NCI-H1105 treated with DMSO at 0.1 percent for 48 hours (cell line): ENCODE measurements around the gene CCDC138.

Experiments
- DNase-seq: peaks from one replicate; lab custom pipeline; 2025; lab: John Stamatoyannopoulos, UW

CCDC138 gene

GRCh38 chr2:108895188-108895587 lies 108.6 kb downstream of the CCDC138 start:
- no peak for DNase-seq

- DNase-seq: no peak
These were observed 110.2 kb downstream of the CCDC138 start for GRCh38 chr2:108896741-108897140.

DNA sequence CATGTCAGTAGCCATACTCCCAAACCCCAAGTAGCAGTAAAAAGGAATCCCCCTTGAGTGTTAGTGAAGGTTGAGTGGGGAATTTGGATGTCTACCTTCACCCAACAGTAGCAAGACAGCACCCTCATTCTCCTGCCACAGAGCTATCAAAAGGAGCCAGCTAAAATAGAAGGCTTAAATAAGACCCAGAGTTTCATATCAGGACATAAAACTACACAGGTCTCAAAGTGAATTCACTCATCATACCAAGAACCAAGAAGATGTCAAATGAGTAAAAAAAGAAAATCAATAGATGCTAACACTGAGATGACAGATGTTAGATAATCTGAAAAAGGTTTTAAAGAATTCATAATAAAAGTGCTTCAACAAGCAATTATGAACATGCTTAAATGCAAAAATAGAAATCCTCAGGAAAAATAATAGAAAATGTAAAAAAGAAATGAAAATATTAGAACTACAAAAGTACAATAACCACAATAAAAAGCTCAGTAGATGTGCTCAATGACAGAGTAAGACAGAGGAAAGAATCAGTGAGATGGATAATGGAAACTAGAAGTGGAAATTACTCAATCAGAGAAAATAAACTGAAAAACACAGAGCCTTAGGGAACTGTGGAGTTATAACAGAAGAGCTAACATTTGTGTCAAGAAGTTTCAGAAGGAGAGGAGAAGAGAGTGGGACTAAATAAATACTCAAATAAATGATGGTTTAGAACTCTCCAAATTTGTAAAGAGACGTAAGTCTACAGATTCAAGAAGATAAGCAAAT lies 111.9 kb downstream of the CCDC138 start:
- no peak for DNase-seq

DNA sequence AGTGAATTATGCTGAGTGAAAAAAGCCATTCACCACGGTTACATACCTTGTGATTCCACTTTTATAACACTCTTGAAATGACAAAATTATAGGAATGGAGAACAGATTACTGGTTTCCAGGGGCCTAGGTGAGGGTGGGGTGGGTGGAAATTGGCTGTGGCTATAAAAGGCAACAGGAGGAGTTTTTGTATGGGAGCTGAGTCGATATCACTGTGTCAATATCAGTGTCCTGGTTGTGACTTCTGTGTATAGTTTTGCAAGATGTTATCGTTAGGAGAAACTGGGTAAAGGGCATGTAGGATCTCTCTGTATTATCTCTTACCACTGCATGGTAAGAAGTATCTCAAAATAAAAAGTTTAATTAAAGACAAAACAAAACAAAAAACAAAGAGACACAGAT lies 118.1 kb downstream of the CCDC138 start:
- DNase-seq: no peak

- no peak for DNase-seq
These were observed 118.6 kb downstream of the CCDC138 start for GRCh38 chr2:108905176-108905575.

GRCh38 chr2:108905906-108906305 lies 119.3 kb downstream of the CCDC138 start:
- DNase-seq: no peak

DNA sequence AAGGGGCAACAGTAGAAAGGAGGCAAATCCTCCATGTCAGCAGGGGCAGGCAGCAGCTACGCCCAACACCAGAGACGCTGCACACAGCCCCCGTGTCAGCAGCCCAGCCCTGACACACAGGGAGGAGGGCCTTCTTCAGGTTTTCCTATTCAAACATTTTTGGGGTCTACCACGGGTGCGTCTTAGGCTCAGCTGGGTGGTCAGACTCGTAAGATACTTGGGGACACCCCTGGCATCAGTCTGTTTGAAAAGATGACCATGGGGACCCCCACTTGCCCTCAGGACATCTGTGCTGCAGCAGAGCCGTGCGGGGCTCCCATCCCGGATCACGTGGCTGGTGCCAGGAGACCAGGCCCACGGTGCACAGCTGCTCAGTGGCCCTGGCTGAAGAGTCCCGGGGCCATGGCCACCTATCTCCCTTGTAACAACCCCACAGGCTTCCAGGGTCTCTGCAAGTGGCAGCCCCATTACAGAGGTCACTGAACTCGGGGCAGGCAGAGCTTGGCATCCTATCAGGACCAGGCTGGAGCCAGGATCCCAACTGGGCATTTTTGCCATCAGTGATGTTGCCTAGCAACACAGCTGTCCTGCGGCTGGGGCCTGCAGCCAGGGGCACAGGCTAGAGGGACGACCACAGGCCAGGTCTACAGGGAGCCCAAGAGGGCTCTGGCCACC lies 120.0 kb downstream of the CCDC138 start:
- DNase-seq: no peak

- DNase-seq: no peak
These were observed 121.5 kb downstream of the CCDC138 start for GRCh38 chr2:108907822-108908712.

DNA sequence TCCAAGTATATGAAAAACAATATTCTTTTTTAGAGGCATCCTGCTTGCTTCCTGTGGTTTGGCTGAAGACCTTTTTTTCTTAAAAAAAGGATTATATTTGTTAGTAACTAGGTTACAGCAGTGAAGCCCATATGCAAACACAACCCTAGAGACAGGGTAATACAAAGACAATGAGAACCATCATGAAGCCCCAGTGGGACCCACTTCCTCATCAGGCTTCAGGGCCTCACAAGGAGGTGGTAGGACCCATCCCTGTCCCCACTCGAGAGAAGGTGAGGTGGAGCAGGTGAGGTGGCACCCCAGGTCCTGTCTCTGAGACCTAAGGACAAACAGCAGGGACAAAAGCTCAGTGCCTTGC lies 122.1 kb downstream of the CCDC138 start:
- no peak for DNase-seq

DNA sequence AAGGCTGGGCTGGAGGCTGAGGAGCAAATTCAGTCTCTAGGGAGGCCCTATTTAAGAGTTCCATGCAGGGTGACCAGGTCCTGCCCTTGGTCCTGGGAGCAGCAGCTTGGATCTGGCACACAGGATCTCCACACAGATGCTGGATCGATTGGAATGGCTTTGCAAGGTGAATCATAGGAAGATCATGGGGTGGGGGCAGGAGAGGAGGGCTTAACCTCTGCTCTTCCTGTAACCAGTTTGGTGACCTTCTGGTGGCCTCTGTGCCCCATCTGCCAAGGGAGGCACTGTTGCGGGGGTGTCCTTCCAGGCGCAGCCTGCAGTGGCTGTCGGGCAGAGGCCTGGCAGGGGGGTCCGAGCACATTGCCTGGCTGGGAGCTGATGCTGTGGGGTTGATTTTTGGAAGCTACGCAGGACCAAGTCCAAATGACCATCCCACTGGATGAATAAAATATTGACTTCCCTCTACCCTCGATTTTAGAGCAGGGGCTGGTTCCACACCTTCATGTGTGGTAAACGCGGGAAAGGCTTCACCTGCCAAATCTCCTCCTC lies 122.8 kb downstream of the CCDC138 start:
- no peak for DNase-seq

GRCh38 chr2:108910011-108910431 lies 123.5 kb downstream of the CCDC138 start:
- DNase-seq: no peak

DNA sequence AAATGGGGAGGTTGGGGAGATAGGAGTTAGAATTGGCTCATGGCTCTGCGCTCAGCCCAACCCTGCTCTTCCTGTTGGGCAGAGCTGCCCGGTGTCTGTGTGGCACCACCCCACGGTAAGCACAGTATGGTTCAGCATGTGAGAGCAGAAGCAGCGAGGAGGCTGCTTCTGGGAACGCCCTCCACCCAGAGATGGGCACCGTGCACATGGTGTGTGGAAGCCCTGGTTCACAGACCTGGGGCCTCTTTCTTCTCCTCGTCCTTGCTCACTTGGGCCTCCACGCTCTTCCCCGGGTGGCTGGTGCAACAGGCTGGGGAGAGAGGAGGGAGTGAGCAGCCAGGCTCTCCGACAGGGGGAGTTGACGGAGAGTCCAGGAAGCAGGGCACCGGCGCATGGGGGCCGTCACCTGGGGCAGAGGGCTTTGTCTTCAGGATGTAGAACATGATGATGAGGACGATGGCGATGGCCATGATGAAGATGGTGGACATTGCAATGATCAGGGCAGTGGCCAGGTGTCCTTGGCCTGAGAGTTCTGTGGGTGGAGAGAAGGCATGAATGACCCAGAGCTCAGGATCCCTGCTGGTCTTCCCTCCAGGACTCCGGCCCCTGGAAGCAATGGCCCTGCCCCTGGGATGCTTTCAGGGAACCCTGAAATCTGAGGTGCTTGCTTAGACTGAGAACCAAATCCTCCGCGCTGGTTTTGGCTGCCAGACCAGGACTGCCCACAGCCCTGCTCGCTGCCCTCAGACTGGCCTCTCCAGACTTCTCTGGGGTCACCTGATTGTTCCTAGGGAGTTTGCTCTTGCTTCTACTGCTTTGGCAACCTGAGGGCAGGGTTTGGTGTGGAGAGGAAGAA lies 124.2 kb downstream of the CCDC138 start:
- DNase-seq: no peak

GRCh38 chr2:108911401-108911800 lies 124.8 kb downstream of the CCDC138 start:
- DNase-seq: no peak

- no peak for DNase-seq
These were observed 125.4 kb downstream of the CCDC138 start for GRCh38 chr2:108911807-108912628.

- DNase-seq: no peak
These were observed 126.0 kb downstream of the CCDC138 start for GRCh38 chr2:108912629-108912902.

DNA sequence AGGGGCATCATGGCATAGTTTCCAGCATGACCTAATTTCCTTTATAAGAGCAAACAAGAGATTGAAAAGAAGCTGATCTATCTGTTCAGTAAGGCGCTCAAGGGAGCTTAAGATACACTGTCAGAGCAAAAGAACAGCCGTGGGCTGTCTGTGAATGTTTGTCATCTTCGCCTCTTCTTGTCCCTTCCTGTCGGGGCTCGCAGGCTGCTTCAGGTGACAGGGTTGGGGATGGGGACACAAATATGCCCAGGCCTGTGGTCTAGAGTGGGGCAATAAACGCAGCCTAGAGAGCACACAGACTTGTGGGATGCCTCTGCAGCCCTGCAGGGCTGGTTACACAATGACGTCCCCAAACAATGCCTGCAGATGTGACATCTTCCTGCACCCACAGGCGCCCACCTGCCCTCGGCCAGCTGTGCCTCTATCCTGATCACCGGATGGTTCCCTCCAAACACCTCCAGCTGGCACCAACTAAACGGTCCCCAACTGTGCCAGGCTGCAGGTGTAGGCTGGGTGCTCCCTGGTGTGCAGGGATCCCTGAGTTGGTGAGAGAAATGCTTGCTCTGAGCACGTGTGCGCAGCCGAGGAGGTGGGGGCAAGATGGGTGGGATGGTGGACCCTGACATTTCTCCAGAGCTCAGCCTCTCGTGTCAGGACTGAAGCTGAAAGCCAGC lies 129.7 kb downstream of the CCDC138 start:
- DNase-seq: no peak

DNA sequence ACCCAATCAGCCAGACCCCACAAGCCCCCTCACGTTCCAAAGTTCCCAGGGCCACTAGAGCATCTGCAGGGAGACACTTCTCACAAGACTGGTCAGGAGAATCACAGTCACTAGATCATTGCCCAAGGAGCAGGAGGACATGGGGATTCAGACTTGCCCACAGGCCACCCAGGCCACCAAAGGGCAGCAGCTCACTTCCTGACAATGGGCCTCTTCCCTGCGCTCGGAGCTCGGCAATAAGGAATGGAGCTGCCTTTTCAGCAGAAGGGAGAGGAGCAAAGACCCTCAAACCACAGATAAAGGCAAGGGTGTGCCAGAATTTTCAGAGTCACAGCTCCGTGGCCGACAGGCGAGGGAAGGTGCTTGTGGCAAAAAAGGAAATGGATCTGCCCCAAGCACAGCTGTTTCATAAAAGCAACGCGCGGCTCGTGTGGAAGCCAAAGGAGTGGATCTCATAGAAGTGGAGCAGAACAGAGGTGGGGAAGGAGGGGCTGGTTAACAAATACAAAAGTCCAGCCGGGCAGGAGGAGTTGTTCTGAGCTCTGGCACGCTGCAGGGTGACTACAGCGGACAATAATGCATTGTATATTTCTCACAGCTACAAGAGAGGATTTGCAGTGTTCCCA lies 130.3 kb downstream of the CCDC138 start:
- no peak for DNase-seq

DNA sequence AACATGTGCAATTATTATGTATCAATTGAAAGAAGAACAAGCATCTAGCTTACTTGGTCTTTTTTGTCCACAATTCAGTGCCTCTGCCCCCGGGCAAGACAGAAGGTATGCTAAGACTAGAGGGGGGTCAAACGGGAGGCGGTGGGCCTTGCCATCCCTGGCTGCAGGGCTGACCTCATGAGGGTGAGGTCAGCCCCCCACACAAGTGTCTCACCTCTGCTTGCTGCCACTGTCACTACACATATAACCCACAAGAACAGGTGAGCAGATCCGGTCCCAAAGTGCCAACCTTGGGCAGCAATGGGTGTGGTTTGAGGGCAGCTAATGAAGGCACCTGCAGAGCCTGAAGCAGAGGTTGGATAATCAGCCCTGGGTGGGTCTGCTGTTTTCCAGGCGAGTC lies 131.0 kb downstream of the CCDC138 start:
- no peak for DNase-seq

- no peak for DNase-seq
These were observed 131.7 kb downstream of the CCDC138 start for GRCh38 chr2:108918156-108918874.
